Measurements from ENCODE around the gene RARB.

RARB gene

DNA sequence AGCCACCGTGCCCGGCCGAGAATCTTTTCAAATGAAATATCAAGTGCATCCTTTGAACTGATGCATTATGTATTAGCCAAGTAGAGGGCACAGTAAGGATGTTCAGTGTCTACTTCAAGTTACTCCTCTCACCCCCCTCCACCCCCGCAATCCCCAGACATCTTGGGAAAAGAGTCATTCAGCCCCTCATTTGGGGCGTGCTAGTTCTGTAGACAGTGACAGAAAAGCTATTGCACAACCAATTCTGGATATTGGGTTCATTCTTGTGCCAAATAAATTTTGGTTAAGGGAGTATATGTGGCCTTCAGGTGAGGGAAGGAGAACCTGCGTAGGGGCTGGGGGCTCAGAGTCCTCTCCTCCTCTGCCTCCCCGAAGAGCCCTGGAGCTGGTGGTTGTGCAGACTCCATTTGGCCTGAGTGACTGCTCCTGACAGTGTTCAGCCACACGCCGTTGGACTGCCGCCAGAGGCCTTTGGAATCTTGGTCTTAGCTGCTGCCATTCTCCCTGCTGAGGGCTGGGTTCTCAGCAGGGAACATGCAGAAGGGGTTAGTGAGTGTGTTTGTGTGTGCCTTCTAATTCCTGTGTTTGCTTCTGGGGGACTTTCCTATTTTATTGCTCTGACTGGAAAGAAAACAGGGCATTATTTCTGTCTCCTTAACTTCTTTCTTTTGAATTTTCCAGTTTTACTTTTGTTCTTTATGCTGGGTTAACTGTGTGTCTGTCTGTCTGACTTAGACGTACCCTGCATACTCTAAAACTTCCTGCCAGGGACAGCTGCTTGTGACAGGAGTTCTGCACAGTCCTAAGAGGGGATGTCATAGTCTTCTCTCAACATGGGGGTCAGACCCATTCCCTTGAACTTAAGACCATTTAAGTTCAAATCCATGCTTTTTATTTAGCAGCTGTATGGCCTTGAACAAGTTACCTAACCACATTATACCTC is 21.0 kb downstream of the RARB start:
- H3F3A ChIP-seq (ENCODE audit: insufficient read depth, low read length): no peaks in the 10 kb centered on the region
- H3K27me3 ChIP-seq (ENCODE audit: insufficient read depth, low read length): no peaks in the 10 kb centered on the region
- no peak overlapping the region for H3K4me3 ChIP-seq (ENCODE audit: low read depth, low read length, poor library complexity, severe bottlenecking)
- no peaks in the 10 kb centered on the region for H3K36me3 ChIP-seq (ENCODE audit: insufficient read depth, low read length)
- no peak for TF ChIP-seq EZH2 (IDR thresholded peaks at IDR 0.05; ENCODE audit: borderline replicate concordance, low read length)
- TF ChIP-seq, protein P1, sequence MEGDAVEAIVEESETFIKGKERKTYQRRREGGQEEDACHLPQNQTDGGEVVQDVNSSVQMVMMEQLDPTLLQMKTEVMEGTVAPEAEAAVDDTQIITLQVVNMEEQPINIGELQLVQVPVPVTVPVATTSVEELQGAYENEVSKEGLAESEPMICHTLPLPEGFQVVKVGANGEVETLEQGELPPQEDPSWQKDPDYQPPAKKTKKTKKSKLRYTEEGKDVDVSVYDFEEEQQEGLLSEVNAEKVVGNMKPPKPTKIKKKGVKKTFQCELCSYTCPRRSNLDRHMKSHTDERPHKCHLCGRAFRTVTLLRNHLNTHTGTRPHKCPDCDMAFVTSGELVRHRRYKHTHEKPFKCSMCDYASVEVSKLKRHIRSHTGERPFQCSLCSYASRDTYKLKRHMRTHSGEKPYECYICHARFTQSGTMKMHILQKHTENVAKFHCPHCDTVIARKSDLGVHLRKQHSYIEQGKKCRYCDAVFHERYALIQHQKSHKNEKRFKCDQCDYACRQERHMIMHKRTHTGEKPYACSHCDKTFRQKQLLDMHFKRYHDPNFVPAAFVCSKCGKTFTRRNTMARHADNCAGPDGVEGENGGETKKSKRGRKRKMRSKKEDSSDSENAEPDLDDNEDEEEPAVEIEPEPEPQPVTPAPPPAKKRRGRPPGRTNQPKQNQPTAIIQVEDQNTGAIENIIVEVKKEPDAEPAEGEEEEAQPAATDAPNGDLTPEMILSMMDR (IDR thresholded peaks at IDR 0.05; ENCODE audit: low read length): no peak
- no peaks in the 10 kb centered on the region for H3K79me2 ChIP-seq (ENCODE audit: insufficient read depth, low read length)
- no peaks in the 10 kb centered on the region for H4K20me1 ChIP-seq (ENCODE audit: insufficient read depth, low read length)
- no peaks in the 10 kb centered on the region for H3K4me1 ChIP-seq (ENCODE audit: insufficient read depth, low read length, severe bottlenecking)
- no peak overlapping the region for H3K4me2 ChIP-seq (ENCODE audit: low read length)
- H3K27ac ChIP-seq (ENCODE audit: low read depth, low read length, poor library complexity, severe bottlenecking): no peak overlapping the region
- no peaks in the 10 kb centered on the region for H3K9me3 ChIP-seq (ENCODE audit: low read length)
- H2AFZ ChIP-seq (ENCODE audit: low read length): no peak overlapping the region
- H3K9ac ChIP-seq (ENCODE audit: low read length): no peak overlapping the region
- H3K9me2 ChIP-seq (ENCODE audit: low read depth, low read length): no peaks in the 10 kb centered on the region

DNA sequence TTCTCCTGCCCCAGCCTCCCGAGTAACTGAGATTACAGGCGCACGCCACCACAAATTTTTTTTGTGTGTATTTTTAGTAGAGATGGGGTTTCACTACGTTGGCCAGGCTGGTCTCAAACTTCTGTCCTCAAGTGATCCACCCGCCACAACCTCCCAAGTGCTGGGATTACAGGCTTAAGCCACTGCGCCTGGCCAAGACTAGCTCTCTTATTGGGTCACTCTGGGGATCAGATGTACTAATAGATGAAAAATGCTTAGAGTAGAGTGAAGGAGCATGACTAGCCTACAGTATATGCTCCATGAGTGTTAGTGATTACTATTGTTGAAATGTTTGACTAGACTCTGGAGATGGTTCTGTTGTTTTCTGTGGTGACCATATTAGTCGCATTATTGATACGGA is 21.8 kb downstream of the RARB start:
- H3K9me2 ChIP-seq (ENCODE audit: low read depth, low read length): no peaks in the 10 kb centered on the region
- no peaks in the 10 kb centered on the region for H3K9me3 ChIP-seq (ENCODE audit: low read length)
- H3K9ac ChIP-seq (ENCODE audit: low read length): no peak overlapping the region
- no peaks in the 10 kb centered on the region for H3K36me3 ChIP-seq (ENCODE audit: insufficient read depth, low read length)
- H4K20me1 ChIP-seq (ENCODE audit: insufficient read depth, low read length): no peaks in the 10 kb centered on the region
- no peak overlapping the region for H3K4me3 ChIP-seq (ENCODE audit: low read depth, low read length, poor library complexity, severe bottlenecking)
- H3K79me2 ChIP-seq (ENCODE audit: insufficient read depth, low read length): no peaks in the 10 kb centered on the region
- H3K4me2 ChIP-seq (ENCODE audit: low read length): no peak overlapping the region
- no peaks in the 10 kb centered on the region for H3K4me1 ChIP-seq (ENCODE audit: insufficient read depth, low read length, severe bottlenecking)
- no peak overlapping the region for H3K27ac ChIP-seq (ENCODE audit: low read depth, low read length, poor library complexity, severe bottlenecking)
- no peaks in the 10 kb centered on the region for H3K27me3 ChIP-seq (ENCODE audit: insufficient read depth, low read length)
- no peaks in the 10 kb centered on the region for H3F3A ChIP-seq (ENCODE audit: insufficient read depth, low read length)
- no peak overlapping the region for H2AFZ ChIP-seq (ENCODE audit: low read length)
- no peak for TF ChIP-seq EZH2 (IDR thresholded peaks at IDR 0.05; ENCODE audit: borderline replicate concordance, low read length)
- TF ChIP-seq, protein P1 (IDR thresholded peaks at IDR 0.05; ENCODE audit: low read length): no peak

DNA sequence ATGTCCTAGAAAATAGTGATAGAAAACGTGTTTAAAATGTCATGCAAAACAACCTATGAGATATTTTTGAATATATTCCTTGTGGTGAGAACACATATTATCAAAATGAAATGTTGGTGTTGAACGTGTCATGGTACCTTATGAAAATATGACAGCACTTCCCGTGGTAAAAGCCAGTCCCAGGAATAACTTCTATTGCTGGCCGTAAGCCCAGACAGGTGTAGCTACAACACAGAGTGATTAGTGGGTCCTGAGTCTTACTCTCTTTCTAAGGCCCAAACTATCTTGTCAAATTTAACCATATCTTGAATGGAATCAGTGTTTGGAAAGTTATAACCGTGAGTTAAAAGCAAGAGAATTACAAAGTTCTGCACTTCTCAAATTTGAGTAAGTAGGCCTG is 24.1 kb downstream of the RARB start:
- Histone ChIP-seq H4K20me1 (ENCODE audit: insufficient read depth, low read length) (no peaks in the 10 kb centered on the region), H3K4me1 (ENCODE audit: insufficient read depth, low read length, severe bottlenecking) (no peaks in the 10 kb centered on the region), H3K27me3 (ENCODE audit: insufficient read depth, low read length) (no peaks in the 10 kb centered on the region), H3K9me3 (ENCODE audit: low read length) (no peaks in the 10 kb centered on the region), H3K9me2 (ENCODE audit: low read depth, low read length) (no peaks in the 10 kb centered on the region), H3F3A (ENCODE audit: insufficient read depth, low read length) (no peaks in the 10 kb centered on the region), H2AFZ (ENCODE audit: low read length) (no peak overlapping the region), H3K79me2 (ENCODE audit: insufficient read depth, low read length) (no peaks in the 10 kb centered on the region), H3K4me2 (ENCODE audit: low read length) (no peak overlapping the region), H3K4me3 (ENCODE audit: low read depth, low read length, poor library complexity, severe bottlenecking) (no peak overlapping the region), H3K9ac (ENCODE audit: low read length) (no peak overlapping the region), H3K27ac (ENCODE audit: low read depth, low read length, poor library complexity, severe bottlenecking) (no peak overlapping the region), H3K36me3 (ENCODE audit: insufficient read depth, low read length) (no peaks in the 10 kb centered on the region)
- TF ChIP-seq, protein P1 (IDR thresholded peaks at IDR 0.05; ENCODE audit: low read length): no peak
- no peak for TF ChIP-seq EZH2 (IDR thresholded peaks at IDR 0.05; ENCODE audit: borderline replicate concordance, low read length)
